Stimulated activated CD4-positive, alpha-beta T cell treated with anti-CD3 and anti-CD28 coated beads, TNF-alpha, amount 100 ng/mL, for 24 hours (primary cell): ENCODE measurements around the gene PITPNM3.
"Not testable (repeated sequence)": the region's sequence is repeated elsewhere in the genome, so short reads cannot be mapped to it uniquely, and the experiment has no call there.

ENCODE experiments used
- DNase-seq, 3 experiments: peaks; one replicate each; pipeline ENCODE4 v3.0.0-alpha.2; 2020; ENCODE audit warnings: low read depth in 3 of 3

PITPNM3 gene

GRCh38 chr17:6574687-6575595 is 18.6 kb upstream of the PITPNM3 start:
- DNase-seq = peak in 1 of 3 experiments; percentile 44

- DNase-seq = no peak
These were observed 17.8 kb upstream of the PITPNM3 start for GRCh38 chr17:6573982-6574686.

DNA sequence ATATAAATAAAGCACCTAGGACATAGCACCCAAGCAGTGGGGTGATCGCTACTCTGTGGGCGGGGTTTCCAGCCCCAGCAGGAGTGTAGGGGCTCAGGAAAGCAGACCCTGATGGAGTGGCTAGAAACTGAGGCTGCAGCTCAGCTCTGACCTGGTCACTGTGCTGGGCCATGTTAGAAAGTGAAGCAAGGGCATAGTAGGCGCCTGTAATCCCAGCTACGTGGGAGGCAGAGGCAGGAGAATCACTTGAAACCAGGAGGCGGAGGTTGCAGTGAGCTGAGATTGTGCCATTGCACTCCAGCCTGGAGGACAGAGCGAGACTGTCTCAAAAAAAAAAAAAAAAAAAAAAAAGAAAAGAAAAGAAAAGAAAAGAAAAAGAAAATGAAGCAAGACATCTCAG is 17.1 kb upstream of the PITPNM3 start:
- DNase-seq = not testable (repeated sequence)

DNA sequence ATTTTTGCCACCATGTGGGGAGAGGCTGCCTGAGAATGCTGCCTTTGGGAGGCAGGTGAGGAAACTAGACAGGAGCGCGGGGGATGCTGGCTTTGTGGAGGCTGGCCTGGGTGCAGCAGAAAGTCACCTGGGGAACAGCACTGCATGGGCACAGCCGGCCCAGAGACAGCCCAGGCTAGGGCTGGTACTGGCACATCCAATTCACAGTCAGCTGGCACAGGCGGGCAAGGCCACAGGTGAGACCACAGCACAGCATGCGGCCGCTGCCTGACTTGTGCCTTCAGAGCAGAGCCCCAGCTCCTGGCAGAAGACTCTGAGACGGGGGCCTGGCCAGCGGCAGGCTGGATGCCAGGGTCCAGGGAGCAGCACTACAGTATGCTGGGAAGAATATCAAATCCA is 16.6 kb upstream of the PITPNM3 start:
- DNase-seq = no peak

DNA sequence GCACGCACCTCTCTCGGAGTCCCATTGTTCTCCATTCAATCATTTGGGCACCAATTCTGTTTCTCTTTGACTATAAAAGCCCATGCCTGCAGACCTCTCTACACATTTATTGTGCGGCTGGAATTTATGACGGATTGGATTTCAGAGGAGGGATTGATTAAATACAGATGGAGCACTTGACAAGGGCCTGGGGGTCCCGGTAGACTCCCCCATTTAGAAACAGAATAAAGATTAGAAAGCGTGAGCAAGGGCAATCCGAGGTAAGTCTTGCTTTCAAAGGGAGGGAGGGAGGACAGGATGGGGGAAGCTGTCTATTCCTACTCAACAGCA is 15.1 kb upstream of the PITPNM3 start:
- DNase-seq = no peak

- DNase-seq = no peak
These were observed 14.5 kb upstream of the PITPNM3 start for GRCh38 chr17:6570731-6571451.

DNA sequence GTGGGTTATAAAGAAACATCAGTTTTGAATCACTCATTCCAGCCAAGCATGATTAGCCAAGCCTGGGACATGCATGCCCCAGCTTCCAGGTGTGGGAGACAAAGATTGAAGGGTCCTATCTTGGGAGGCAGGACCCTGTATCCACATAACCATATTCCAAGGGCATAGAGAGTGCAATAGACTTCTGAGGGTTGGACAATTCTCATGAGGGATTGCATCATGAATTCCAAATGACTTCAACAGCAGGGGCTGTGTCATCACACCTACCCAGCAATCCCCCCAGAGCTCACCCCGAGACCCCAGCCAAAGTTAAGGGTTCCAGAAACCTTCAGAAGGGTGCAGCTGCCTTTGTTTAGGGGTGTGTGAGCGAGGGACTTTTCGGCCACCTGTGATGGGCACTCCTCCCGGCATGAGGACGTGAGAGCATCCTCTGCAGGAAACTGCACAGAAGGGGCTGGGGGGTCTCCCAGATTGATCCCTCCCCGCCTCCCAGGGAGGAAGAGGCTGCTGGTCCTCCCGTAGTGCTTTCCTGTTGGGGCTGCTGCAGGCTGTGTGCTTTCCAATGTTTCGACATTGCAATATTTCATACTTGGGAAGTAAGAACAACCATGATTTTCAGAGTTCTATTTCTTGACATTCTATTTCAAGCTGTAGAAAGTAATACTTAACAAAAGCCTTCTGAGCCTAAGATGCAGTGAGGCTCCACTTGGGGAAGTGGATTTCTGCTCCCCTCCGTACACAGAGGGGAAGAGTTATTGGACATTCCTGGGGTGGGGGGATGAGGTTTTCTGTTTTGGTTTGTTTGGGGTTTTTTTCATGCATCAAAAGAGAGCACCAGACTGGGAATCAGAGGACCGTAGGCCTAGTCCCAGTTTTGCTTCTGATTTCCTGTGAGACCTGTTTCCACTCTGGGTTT is 13.3 kb upstream of the PITPNM3 start:
- DNase-seq = no peak

DNA sequence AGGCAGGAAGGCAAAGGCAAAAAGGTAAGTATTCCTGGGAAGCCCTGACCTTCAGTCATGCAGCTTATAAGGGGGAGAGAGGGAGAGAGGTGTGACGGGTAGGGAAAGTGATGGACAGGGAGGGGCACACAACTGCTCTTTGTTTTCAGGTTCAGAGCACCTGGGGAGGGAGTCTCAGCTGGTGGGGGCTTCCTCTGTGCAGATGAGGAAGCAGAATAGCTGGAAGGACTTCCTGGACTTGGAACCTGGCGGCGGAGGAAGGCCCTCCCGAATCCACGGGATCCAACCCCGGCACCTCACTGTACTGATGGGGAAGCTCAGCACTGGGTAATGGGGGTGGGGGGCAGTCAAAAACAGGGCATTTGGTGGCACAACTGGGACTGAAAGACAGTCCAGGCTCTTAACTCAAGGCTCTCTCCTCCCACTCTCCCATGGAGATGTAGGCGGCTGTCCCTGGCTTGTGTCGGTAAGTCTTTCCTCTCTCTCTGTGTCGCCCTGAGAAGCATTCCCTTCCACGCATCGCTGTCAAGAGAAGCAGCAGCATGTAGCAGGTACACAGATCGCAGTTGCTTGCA is 11.9 kb upstream of the PITPNM3 start:
- no peak for DNase-seq

- no peak for DNase-seq
These were observed 11.3 kb upstream of the PITPNM3 start for GRCh38 chr17:6567528-6568183.

- no peak for DNase-seq
These were observed 5.1 kb upstream of the PITPNM3 start for GRCh38 chr17:6561446-6561845.

- no peak for DNase-seq
These were observed 4.1 kb upstream of the PITPNM3 start for GRCh38 chr17:6560496-6560895.

GRCh38 chr17:6559753-6560215 is 3.4 kb upstream of the PITPNM3 start:
- DNase-seq = no peak

DNA sequence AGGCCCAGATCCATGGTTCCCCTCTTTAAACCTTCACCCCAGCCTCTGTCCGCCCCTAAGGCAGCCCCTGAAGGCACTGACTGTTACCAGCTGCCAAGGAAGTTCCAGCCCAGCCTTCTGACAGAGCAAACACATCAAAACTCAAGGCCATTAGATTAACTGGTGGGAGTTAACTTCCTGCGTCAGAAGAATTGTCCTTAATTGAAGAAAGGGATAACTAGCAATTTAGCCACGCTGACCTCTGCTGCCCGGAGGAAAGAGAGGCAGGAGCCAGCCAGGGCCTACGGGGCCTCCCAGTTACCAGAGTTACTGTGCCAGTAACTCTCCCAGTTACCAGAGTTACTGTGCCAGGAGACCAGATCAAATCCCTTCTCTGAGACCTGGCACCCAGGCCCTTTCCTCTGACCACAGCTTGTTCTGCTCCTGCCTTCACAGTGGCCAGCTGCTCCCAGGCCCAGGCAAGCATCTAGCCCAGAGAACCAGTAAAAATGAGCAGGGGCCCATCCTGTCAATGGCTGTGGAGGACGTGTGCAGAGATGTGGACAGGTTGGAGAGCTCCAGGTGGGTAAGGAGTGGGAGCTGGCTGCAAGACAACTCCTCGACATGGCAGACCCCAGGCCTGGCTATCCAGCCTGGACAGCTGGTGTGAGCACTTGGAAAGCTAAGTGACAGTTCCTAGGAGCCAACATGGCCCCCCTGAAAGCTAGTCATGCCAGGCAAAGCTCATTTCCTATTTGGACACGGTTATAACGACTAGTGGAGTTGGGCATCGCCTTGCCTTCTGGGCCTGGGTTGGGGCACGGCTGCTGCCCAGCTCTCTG is 2.8 kb upstream of the PITPNM3 start:
- DNase-seq = no peak

DNA sequence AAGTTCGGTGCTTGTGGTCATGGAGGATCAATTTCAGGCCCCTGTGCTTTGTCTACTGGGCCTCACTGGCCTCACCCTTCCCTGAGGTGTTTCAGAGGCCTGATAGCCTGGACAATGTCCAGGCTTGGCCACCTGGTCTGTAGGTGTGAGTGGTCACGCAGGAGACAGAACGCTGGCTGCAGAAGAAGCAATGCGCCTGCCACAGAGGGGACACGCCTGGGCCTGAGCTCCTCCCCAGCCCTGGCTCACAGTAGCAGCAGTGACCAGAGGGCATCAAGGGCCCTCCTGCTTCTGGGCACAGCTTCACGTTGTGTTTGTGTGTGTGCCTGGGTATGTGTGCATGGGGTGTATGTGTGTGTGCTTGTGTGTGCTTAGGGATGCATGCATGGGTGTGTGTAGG is 1.9 kb upstream of the PITPNM3 start:
- DNase-seq = no peak

DNA sequence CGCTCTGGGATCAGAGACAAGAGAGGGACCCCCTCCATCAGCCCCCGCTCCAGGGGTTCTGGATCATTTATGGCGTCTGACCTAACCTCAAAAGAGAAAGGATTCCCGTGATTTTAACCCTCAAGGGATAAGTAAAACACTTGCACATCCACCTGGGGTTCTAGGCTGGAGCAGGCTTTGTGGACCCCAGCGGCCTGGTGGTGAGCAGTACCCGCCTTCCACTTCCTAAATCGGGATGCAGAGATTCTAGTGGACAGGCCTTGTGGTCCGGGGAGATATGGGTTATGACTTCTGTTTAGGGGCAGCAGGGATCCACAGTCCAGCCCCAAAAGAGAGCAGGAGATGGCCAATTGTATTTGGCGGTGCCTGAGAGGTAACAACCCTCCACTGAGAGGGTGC is 684 bp upstream of the PITPNM3 start:
- no peak for DNase-seq

GRCh38 chr17:6555331-6556120 is 829 bp downstream of the PITPNM3 start:
- no peak for DNase-seq

DNA sequence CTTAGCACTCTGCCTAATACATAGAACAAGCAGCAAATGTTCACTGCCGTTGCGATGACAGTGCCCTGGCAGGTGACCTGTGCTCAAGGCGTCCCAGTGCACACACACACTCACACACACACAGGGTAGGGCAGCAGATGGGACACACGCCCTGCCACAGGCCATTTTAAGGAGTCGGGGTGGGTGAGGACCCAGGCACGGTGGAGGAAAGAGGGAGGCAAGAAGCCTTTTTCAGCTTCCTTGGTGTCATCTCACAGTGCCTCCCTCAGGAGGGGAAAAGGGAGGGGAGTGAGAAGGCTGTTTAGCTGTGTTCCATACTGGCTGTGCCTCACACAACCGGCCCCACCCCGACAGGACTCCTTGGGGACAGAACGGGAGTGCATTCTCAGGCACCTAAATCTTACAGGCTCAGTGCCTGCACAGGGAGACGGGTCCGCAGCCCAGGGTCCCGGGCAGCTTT is 1.5 kb downstream of the PITPNM3 start:
- no peak for DNase-seq

- DNase-seq = no peak
These were observed 2.0 kb downstream of the PITPNM3 start for GRCh38 chr17:6554342-6554741.
